HG03196 (cell line): ENCODE data around the gene TMEM63B.

Experiments
- ATAC-seq: cut with Tn5 transposase; IDR thresholded peaks from one replicate; pipeline ENCODE4 v1.9.1; 2021; ENCODE audit not compliant: unreplicated experiment

TMEM63B gene

GRCh38 chr6:44116641-44117382, 10.5 kb upstream of the TMEM63B start:
- ATAC-seq = no peak

DNA sequence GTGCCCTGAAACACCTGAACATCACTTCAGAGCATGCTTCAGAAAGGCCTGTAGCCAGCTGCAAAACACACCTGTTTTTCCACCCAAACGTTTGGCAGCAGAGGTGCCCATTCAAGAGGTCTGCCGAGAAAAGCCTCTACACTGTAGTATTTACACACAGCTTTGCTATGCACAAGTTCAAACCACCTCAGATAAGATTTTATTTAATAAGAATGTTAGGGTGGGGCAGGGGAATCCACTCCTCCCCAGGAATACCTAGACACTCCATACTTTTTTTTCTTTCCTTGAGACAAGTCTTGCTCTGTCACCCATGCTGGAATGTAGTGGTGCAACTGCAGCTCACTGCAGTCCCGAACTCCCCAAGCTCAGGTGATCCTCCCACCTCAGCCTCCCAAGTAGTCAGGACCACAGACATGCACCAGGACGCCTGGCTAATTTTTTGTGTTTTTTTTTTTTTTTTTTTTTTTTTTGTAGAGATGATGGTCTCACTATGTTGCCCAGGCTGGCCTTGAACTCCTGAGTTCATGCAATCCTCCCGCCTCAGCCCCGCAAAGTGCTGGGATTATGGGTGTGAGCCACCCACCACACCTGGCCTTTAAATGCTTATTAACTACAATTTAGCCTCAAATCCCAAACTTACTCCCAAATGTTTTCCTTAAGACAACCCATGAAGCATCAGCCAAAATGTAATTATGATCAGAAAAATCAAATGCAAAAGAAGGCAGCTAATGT, 9.8 kb upstream of the TMEM63B start:
- ATAC-seq = no peak

GRCh38 chr6:44119704-44120262, 7.6 kb upstream of the TMEM63B start:
- ATAC-seq = no peak

GRCh38 chr6:44120692-44121443, 6.5 kb upstream of the TMEM63B start:
- ATAC-seq = no peak

DNA sequence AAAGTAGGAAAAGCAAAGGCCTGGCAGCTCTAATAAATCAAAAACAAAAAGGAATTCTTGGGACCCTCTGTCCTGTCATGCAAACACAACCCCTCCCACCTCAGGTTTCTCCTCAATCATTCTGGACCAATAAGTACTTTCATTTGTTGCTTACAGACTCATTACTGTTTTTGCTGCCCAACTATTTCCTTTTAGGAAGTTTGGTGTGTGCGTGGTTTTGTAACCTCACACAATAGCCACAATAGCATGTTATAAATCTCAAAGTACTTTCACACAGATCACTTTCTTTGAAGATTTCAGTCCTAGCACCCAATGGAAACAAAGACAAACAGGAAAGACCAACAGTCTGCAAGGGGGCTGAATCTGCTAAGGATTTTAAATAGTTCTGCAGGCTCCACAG, 4.6 kb upstream of the TMEM63B start:
- ATAC-seq = no peak

DNA sequence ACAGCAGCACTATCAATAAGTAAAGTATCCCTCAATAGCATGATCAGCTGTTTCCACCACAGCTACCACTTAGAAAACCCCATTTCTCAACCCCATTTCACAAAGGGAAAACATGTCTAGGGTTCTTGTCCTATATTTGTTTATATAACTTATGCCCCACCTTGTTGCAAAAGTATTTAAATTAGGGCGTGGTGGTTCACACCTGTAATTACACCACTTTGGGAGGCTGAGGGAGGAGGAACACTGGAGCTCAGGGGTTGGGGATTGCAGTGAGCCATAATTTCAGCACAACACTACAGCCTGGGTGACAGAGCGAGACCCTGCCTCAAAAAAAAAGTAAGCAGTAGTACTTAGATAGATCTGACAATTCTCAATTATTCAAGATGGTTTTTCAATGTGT, 3.8 kb upstream of the TMEM63B start:
- no peak for ATAC-seq

GRCh38 chr6:44126320-44127149, 819 bp upstream of the TMEM63B start:
- peak; percentile 39 for ATAC-seq

DNA sequence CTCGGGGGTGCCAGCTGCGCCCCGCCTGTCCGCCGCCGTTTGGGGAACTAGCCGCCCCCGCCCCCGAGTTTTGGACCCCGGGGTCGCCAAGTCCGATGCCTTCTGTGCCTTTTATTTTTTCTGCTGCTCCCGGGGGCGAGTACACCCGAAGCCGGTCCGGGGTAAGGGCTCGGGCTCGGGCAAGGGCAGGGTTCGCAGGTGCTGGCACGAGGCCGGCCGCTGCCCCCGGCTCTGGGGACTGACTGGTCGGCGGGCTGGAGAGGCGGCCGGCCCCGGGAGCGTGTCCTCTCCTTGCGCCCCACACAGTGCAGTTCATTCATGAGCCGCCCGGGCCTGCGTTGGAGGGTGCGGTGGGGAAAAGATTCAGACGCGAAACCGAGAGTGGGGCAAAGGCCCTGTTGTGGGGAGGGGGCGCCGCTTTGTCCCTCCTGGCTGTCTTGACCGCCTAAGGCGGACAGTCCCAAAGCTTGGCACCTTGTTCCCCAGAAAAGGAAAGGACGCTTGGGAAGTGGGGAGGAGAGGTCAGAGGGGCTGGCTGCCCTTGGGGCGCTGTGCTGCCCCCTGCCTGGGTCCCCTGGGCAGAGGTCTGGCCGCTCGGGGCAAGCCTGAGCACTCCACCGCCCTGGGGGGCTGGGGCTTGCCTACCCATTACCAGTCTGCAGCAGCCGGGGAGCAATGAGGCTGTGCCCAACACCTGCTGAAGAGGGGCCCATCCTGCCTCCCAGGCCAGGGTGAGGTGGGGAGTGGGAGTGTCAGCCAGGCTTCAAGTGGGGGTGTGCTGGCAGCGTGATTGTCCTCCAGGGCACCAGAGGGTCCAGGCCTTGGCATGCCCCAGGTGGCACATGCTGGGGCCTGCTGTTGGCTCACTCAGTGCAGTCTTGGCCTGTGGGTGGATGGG, 915 bp downstream of the TMEM63B start:
- peak; percentile 5 for ATAC-seq

GRCh38 chr6:44129841-44130322, 2.5 kb downstream of the TMEM63B start:
- ATAC-seq = no peak

DNA sequence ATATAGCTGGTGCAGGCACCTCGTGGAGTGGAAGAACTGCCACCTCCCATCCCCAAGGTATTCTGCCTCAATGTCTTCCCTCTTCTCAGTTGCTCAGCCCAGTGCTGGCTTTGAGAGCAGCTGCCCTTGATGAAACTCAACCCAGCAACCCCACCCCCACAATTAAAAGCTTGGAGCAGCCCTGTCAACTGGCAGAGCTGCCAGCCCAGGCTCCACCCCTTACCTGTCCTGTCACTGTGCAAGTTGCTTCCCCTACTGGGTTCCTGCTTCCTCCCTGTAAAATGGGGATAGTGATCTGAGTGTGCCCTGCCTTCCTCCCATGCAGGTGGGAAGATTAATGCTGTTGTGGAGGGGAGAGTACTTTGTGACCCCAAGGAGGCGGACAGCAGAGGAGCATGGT, 4.5 kb downstream of the TMEM63B start:
- ATAC-seq = no peak

DNA sequence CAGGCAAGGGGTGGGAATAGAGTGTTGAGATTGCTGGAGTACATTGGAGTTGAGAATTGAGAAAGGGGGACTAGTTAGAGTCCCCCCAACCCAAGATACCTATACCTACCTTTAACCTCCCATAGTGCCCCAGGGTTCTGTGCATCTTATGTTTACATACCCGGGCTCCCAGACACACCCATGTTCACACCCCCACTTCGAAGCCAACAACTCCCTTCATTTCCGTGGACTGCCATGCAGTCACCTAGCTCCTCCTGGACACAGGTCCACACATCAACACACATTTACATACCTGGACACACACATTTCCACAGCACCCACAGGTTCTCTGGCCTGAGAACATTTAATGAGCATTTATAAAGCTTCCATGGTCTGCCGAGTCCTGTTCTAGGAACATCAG, 5.1 kb downstream of the TMEM63B start:
- no peak for ATAC-seq

DNA sequence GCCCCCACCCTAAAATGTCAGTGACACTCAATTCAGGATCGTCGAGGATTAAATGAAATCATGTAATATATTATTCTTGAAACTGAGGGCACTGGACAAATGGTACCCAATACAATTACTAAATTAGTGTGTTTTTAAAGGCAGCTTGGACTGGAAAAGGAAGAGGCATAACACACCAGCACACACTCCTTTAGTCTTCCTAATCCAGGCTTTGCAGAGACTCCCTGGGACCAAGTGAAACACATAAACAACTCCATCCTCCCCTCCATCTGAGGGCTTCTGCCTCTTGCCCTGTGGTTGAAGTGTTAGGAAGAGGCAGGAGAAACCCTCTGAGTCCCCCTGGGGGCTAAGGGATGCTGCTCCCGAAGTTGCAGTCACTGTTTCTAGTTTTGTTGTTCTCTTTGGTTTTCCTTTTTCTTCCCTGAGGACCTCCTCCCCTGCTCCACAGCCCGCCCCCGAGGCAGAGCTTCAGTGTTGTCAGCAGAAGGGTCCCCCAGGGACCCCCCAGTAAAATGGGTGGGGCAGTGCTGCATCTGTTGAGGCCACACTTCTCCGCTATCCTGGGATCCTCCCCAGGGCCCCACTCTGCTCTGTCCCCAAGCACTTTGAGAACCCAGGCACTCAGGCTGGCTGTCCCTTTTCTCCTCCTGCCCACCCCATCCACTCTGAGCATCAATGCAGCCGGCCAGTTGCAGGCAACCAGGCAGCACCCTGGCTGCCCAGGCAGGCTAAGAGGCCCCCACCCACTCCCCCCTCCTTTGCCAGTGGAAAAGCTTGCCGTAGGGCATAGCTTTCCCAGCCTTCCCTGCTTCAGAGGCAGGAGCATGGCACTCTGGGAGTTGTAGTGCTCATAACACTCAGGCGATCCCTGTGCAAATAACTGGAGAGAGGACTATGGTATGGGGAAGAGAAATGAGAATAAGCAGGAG, 5.9 kb downstream of the TMEM63B start:
- ATAC-seq = no peak

DNA sequence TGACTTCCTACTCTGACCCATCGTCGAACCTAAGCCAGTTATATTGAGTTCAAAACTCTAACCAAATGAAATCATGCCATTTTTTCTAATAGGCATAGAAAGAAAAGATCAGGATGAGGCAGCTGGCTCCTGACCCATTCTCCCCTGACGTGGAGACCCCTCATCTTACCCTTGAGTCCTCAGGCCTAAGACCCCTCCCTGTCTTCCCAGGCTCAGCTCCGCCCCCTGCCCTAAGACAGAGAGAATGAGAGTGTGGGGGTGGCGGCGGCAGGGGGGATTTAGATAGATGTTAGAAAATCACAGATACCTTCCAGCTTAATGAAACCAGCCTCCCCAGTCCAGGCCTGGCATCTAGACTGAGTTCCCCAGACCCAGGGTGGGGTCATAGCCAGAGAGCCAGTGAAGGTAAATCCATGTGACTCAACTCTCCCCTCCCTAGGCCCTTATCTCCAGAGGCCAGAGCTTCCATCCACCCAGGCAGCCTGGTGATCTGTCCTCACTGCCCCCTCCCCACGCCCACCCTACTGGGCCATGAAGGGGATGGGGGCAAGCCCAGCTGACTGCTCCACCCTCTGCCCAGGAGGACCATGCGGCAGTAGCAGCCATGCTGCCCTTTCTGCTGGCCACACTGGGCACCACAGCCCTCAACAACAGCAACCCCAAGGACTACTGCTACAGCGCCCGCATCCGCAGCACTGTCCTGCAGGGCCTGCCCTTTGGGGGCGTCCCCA, 6.8 kb downstream of the TMEM63B start:
- no peak for ATAC-seq

DNA sequence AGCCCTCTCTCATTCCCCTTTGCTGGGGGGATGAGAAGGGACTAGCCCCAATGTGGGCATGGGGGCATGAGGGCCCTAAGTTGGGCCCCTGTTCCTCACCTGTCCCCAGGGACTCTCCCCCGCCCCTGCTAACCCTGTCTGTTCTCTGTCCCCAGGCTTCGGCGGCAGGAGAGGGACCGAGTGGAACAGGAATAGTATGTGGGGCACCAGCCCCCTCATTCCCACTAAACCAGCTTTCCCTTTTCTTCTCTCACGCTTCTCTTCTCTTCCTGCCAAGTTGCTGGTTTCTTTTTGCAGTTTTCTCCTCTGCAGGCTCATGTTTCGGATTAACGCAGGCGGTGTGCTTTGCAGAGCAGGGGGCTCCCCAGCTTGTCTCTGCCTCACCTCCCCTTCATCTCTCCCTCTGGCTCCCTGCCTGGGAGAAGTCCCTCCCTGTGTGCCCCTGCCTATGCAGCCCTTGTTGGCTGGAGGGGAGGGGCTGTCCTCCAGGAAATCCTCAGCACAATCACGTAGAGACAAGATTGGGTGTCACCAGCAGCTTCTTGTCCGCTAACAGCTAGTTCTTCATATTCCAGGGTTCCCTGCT, 7.9 kb downstream of the TMEM63B start:
- ATAC-seq = no peak

DNA sequence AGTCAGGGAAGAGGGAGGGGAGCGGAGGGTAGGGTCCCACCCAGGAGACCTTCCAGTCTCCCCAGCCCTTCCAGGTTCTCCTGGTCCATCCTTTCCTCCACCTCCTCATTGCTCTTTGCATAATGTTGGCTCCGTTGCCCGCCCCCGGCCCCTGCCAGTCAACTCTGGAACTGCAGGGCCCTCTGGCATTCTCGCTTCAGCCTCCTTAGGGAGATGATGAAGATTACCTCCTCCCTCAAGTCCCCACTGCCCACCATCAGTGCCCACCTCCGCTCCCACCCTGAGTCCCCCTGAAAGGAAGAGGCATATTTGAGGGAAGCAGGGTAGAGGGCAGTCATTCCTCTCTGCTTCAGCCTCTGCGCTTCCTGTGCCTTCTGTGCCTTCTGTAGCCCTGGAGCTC, 8.5 kb downstream of the TMEM63B start:
- no peak for ATAC-seq

DNA sequence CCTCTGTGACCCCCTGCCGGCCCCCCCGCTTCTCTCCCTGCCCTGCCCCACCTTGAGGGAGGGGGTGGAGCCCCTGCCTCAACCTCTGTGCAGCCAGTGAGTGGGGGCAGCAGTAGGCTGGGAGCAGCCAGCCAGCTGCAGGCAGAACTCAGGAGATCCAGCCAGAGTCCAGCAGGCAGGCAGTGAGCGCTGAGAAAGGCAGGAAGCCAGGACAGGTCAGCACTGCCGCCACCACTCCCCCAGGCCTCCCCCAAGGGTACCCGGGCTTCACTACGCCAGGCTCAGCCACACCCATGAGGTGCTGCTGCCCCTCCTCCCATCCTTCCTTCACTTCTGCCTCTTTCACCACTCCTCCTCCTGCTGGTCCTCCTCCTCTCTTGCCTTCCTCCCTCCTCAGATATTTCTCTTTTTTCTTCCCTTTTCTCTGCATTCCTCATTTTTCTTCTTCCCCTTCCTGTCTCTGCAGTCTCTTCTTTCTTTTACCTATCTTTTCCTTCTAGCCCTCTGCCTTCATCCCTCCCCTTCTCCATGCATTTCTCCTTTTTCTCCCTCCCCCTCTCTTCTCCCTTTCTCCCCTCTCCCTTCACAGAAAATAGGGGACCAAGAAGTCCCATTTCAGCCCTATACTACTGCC, 11.5 kb downstream of the TMEM63B start:
- no peak for ATAC-seq

GRCh38 chr6:44139351-44139743, 12.0 kb downstream of the TMEM63B start:
- no peak for ATAC-seq
